GM19468 (cell line): Measurements from ENCODE around the gene RAB40AL.

Source experiments
- ATAC-seq: cut with Tn5 transposase; IDR thresholded peaks from one replicate; pipeline ENCODE4 v1.9.1; 2021; ENCODE audit warnings: mild to moderate bottlenecking, moderate library complexity, moderate number of reproducible peaks; ENCODE audit not compliant: unreplicated experiment; ENCODE audit errors: extremely low read depth

Gene RAB40AL

DNA sequence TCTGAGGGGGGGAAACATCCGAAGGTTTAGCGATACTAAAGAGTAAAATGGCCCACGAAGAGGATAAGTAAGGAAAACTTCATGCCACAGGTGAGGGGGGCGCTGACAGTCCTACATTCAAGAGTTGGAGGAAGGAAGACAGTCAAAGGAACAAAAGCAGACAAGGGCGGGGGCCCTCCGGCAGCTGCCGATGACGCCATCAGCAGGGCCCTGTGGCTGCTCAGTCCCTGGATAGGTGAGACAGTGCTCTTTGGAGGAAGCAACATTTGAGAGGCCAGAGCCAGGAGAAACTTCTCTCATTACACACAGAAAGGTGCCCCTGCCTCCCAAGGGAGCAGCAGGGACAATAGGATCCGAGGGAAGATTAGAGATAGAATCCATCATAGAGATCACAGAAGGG, 41.5 kb downstream of the RAB40AL start:
- no peak for ATAC-seq

GRCh38 chrX:102979536-102979935, 42.5 kb downstream of the RAB40AL start:
- no peak for ATAC-seq

DNA sequence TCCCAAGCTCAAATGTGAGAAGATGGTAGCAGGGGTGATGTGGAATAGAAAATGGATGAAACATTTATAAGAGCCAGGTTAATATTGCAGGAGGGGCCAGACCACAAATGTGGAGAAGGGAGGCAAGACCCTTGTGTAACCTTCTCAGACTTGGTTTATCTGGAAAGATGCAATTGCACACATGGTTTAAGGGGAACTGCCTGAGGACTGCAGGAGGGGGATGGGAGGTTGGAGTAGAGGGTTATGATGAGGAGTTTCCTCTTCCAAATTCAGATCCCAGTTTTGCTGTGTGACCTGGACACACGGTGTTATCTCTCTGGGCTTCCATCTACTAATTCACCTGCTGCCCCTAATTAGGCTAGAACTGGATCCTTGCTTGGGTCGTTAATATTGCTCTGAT, 46.1 kb downstream of the RAB40AL start:
- no peak for ATAC-seq

GRCh38 chrX:102985192-102985591, 48.1 kb downstream of the RAB40AL start:
- ATAC-seq = no peak
